Posterior cingulate gyrus (tissue), 11 donors: ENCODE data around the gene MKNK2.
A peak's percentile ranks its signal among the peaks of the same experiment; 100 is the strongest.
"Not testable (repeated sequence)": the region's sequence is repeated elsewhere in the genome, so short reads cannot be mapped to it uniquely, and the experiment has no call there.

Experiments
- DNase-seq, 10 donors: peaks; one replicate each; pipeline versions ENCODE4 v3.0.0 to v3.0.0-alpha.2; 2020 to 2021; ENCODE audit warnings: mixed read lengths in 3 of 10
- intact Hi-C: fragments of 100-400 bp; cut with DNase I; formaldehyde crosslinking; loops from one replicate; pipeline ENCODE4 v1.15.1; 2023

MKNK2 gene

DNA sequence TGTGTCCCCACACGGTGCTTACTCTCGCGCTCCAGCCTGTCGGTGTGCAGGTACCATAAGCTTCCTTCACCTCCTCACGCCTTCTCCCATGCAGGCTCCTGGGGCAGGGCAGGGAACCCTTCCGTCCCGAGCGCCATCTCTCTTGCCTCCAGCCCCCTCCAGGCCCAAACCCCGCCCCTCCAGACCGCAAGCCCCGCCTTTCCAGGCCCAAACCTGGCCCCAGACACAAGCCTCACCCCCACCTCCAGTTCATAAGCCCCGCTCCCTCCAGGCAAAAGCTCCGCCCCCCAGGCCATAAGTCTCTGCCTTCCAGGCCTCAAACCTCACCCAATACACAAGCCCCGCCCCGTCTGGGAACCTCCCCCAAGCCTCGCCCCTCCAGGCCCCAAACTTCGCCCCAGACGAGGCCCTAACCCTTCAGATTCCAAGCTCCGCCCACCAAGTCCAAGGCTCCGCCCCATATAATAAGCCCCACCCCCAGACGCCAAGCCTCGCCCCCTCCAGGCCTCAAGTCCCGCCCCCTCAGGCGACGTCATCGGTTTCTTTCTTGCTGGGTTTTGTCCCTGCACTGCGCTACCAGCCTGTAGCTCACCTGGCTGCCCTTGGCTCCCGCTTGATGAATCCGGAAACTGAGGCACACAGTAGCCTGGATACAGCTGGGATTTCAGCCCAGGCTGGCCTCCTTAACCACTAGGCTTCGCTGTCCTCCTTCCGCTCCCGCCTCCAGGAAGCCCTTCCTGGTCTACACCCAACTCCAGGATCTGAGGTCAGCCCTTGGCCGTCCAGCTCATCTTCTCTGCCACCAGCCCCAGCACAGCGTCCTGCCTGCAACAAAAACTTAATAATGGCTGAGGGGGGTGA lies 16.1 kb downstream of the MKNK2 start:
- intact Hi-C loops = no loop called here
- no peak for DNase-seq

GRCh38 chr19:2034253-2034652 lies 16.8 kb downstream of the MKNK2 start:
- DNase-seq, intact Hi-C loops: not testable (repeated sequence)

GRCh38 chr19:2033825-2034159 lies 17.3 kb downstream of the MKNK2 start:
- intact Hi-C loops = no loop called here
- DNase-seq = no peak

DNA sequence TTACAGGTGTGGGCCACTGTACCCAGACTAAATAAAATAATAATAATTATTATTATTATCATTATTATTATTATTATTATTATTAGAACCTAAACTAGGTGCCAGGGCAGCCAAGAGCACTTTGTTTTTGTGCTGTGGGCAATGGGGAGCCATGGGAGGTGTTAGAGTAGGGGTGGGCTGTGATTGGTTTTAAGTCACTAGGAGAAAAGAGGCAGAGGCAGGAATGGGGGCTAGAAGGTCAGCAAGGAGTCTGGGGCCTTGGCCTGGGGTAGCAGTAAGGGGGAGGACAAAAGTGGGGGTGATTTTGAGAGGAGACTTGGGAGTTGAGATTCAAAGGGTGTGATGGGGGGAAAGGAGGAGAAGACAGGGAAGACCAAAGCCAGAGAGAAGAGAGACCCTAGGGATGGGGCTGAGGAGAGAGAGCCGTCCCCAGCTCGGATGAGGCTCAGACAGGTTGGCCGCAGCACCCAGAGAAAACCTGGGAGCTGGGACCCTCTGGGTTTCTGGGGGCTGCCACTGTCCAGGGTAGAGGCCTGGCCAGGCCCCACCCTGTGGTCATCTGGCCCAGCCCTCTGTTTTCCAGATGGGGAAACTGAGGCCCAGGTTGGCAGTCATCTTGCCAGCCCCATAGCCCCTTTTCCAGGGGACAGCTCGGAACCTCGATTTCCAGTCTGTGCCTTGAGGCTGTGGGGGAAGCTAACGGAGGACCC lies 17.8 kb downstream of the MKNK2 start:
- intact Hi-C loops = no loop called here
- no peak for DNase-seq

- intact Hi-C loops = no loop called here
- peak; percentile 86 to 99 (median 95) for DNase-seq
Measured at GRCh38 chr19:2032296-2032941, 18.6 kb downstream of the MKNK2 start.

GRCh38 chr19:2027361-2027760 lies 23.7 kb downstream of the MKNK2 start:
- intact Hi-C loops = no loop called here
- DNase-seq = no peak

DNA sequence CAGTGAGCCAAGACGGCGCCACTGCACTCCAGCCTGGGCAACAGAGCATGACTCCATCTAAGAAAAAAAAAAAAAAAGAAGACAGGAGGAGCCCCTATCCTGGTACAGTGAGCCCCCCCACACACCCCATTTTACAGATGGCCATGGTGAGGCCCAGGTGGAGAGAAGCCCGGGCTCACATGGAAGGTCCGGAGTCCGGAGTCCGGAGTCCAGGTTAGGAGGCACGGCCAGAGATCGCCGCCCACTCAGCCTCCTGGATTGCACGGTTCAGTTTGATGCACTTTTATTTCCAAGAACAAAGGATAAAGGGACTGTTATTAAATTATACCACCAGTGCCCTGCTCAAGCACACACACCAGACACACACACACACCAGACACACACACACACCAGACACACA lies 24.3 kb downstream of the MKNK2 start:
- DNase-seq = no peak
- intact Hi-C loops = no loop called here

DNA sequence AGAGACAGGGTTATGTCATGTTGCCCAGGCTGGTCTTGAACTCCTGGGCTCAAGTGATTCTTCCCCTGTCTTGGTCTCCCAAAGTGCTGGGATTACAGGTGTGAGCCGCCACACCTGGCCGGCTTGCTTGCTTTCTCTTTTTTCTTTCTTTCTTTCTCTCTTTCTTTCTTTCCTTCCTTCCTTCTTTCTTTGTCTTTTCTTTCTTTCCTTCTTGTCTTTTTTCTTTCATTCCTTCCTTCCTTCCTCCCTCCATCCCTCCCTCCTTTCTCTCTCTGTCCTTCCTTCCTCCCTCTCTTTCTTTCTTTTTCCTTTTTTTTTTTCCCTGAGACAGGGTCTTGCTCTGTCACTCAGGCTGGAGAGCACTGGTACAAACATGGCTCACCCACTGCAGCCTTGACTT lies 28.8 kb downstream of the MKNK2 start:
- DNase-seq = no peak
- intact Hi-C loops = no loop called here

DNA sequence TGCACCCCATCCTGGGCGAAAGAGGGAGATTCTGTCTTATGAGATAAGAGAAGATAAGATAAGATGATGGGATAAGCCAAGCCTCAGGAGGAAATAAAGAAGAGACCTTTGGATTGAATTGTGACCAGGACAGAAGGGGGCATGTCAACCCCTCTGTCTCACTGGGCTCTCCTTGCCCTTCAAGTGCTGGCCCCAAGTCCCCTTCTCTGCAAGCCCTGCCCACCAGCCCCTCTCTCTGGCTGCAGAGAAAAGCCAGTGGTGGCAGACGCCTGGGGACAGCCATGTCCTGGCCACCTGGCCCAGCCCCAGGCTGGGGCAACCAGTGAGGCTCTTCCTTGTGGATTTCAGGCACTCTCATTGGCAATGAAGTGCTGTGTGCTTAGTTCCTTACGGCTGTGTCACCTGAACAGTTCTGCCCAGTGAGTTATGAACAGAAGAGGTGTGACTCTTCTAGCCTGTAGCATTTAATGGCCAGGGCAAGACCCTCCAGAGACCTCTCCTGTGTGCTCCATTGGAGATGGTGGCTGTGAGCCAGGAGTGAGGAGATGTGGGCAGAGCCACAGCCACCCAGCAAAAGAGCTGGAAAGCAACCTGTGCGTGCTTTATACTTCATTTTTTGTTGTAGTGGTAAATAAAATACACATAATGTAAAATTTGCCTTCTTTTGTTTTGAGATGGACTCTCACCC lies 29.4 kb downstream of the MKNK2 start:
- DNase-seq = no peak
- intact Hi-C loops = no loop called here

DNA sequence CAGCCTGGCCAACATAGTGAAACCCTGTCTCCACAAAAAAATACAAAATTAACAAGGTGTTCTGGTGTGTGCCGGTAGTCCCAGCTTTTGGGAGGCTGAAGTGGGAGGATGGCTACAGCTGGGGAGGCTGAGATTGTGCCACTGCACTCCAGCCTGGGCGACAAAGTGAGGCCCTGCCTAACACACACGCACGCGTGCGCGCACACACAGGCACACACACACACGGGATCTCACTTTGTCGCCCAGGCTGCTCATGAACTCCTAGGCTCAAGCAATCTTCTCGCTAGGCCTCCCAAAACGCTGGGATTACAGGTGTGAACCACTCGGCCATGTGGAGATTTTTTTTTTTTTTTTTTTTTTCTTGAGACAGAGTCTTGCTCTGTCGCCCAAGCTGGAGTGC lies 32.3 kb downstream of the MKNK2 start:
- intact Hi-C loops = loop anchor here (1.0 kb wide), 1 partner anchor 51 kb away; no protein-coding TSS in a partner anchor
- DNase-seq = no peak

GRCh38 chr19:2016041-2016807 lies 34.8 kb downstream of the MKNK2 start:
- peak in 7 of 10 donors; percentile 45 to 92 (median 58) for DNase-seq
- intact Hi-C loops = no loop called here

DNA sequence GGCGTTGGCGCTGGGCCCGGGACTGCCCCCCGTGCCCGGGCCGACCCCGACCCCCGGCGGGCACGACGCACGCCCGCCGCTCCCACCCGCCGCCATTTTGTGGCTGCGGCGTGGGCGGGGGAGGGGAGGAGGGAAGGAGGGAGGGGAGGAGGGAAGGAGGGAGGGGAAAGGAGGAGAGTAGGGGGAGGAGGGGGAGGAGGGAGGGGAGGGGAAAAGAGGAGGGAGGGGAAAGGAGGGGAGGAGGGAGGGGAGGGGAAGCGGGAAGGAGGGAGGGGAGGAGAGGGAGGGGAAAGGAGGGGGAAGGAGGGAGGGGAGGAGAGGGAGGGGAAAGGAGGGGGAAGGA lies 35.5 kb downstream of the MKNK2 start, which contains the start of gene BTBD2:
TSS of gene BTBD2 (minus strand) at position 107 of the 343 bp plus-strand sequence. CDS start at position 96, 11 bp downstream.
- intact Hi-C loops = no loop called here
- DNase-seq = peak in 5 of 10 donors; percentile 30 to 91 (median 38)

DNA sequence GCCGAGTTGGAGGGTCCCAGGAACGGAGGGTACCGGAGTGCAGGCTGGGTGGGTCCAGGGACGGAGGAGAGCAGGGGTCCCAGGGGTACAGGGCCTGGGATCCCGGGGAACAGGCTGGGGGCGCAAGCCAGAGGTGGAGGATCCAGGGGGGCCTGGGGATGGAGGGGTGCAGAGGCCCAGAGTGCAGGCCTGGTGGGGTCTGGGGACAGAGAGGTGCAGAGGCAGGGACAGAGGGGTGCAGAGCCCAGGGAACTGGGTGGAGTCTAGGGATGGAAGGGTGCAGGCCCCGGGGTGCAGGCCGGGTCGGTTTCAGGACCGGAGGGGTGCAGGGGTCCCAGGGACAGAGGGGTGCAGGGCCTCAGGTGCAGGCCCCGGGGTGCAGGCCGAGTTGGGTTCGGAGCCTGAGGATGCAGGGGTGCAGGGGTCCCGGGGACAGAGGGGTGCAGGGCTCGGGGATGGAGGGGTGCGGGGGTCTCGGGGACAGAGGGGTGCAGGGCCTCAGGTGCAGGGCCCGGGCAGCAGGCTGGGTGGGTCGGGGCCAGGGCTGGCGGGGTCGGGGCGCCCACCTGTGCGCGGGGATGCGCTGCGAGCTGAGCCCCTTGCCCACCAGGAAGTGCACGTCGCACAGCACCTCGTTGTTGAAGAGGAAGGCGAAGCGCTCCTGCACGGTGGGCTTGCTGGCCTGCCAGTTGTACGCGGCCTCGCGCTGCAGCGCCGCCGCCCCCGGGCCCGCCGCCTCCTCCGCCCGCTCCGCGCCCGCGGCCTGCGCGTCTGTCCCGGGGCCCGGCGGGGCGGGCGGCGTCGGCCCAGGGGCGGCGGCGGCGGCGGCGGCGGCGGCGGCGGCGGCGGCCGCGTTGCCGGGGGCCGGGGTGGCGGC lies 36.1 kb downstream of the MKNK2 start:
- intact Hi-C loops = no loop called here
- DNase-seq = peak in 1 of 10 donors; percentile 85

DNA sequence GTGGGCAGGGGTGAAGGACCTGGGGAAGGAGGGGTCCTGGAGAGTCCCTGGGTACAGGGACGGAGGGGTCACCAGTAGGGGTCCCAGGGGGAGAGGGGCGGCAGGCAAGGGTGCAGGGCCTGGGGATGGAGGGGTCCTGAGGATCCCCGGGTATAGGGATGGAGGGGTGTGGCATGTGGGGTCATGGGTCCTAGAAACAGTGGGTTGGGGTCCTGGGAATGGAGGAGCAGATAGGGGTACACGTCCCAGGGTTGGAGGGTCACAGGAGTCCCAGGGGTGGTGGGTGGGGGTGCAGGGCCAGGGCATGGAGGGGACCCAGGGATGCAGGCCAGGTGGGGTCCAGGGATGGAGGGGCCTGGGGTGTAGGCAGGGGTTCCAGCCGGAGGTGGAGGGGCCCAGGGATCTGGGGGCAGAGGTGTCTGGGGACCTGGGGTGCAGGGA lies 36.9 kb downstream of the MKNK2 start:
- DNase-seq = no peak
- intact Hi-C loops = no loop called here

DNA sequence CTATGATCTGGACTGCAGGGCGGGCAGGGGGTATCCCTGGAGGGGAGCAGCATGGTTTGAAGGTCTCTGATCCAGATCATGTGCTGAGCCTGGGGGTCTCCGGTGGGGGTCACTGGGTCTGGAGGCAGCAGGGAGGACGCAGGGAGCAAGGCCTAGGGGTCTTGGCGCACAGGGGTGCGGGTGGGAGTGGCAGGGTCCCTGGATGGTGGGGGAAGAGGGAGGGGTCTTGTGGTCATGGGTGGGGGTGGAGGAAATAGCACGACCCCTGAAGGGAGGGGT lies 37.4 kb downstream of the MKNK2 start:
- intact Hi-C loops = no loop called here
- peak in 1 of 10 donors; percentile 82 for DNase-seq

- no peak for DNase-seq
- intact Hi-C loops = no loop called here
Measured at GRCh38 chr19:2012941-2013682, 37.9 kb downstream of the MKNK2 start.

- DNase-seq = no peak
- intact Hi-C loops = no loop called here
Measured at GRCh38 chr19:2011169-2011568, 39.9 kb downstream of the MKNK2 start.

- intact Hi-C loops = no loop called here
- DNase-seq = no peak
Measured at GRCh38 chr19:2010135-2010668, 40.8 kb downstream of the MKNK2 start.
